ENCODE data around the gene FAM53A.

The FAM53A gene

GRCh38 chr4:1612278-1613098 is 71.6 kb downstream of the FAM53A start:
- DNase-seq = no peak
- no peak for TF ChIP-seq CTCF (IDR thresholded peaks at IDR 0.05)
- Histone ChIP-seq H3K9me3 (peaks cover 0 to under 1% (median 0%) of the 10 kb centered on the region in 3 donors), H3K4me3 (no peak overlapping the region), H3K4me1 (no peaks in the 10 kb centered on the region), H3K36me3 (no peaks in the 10 kb centered on the region), H3K27ac (no peak overlapping the region), H3K27me3 (peaks cover 0 to 19% of the 10 kb centered on the region in 2 donors)
- intact Hi-C loops (cut with DNase I; ENCODE audit: low total_unique reads) = no loop called here

- no peak for DNase-seq
- no peak for TF ChIP-seq CTCF (IDR thresholded peaks at IDR 0.05)
- intact Hi-C loops (cut with DNase I; ENCODE audit: low total_unique reads) = no loop called here
Measured at GRCh38 chr4:1611501-1611870, 72.6 kb downstream of the FAM53A start.

GRCh38 chr4:1610791-1611500 is 73.2 kb downstream of the FAM53A start:
- H3K27ac ChIP-seq = no peak overlapping the region
- H3K36me3 ChIP-seq = no peaks in the 10 kb centered on the region
- H3K9me3 ChIP-seq = no peaks in the 10 kb centered on the region
- H3K4me1 ChIP-seq = no peaks in the 10 kb centered on the region
- no peak for DNase-seq
- peaks cover 0 to 30% of the 10 kb centered on the region in 2 donors for H3K27me3 ChIP-seq
- intact Hi-C loops (cut with DNase I; ENCODE audit: low total_unique reads) = no loop called here
- H3K4me3 ChIP-seq = no peak overlapping the region
- TF ChIP-seq CTCF (IDR thresholded peaks at IDR 0.05) = no peak

More at GRCh38 chr4:1611501-1611870, 72.6 kb downstream of the FAM53A start:
- Histone ChIP-seq H3K4me1 (no peaks in the 10 kb centered on the region), H3K36me3 (no peaks in the 10 kb centered on the region), H3K9me3 (no peaks in the 10 kb centered on the region), H3K4me3 (no peak overlapping the region), H3K27ac (no peak overlapping the region), H3K27me3 (peaks cover 0 to 26% of the 10 kb centered on the region in 2 donors)

- no peak overlapping the region for H3K4me3 ChIP-seq
- DNase-seq = no peak
- no peaks in the 10 kb centered on the region for H3K36me3 ChIP-seq
- peaks cover 0 to 3% (median 0%) of the 10 kb centered on the region in 4 donors for H3K4me1 ChIP-seq
- H3K27ac ChIP-seq = no peak overlapping the region
- intact Hi-C loops (cut with DNase I; ENCODE audit: low total_unique reads) = no loop called here
- no peak for TF ChIP-seq CTCF (IDR thresholded peaks at IDR 0.05)
- peaks cover 0 to 36% of the 10 kb centered on the region in 2 donors for H3K27me3 ChIP-seq
- no peaks in the 10 kb centered on the region for H3K9me3 ChIP-seq
Measured at GRCh38 chr4:1609901-1610790, 74.0 kb downstream of the FAM53A start.

- Histone ChIP-seq H3K36me3 (no peaks in the 10 kb centered on the region), H3K27me3 (peaks cover 0 to 48% of the 10 kb centered on the region in 2 donors), H3K4me1 (peaks cover 0 to 9% (median 0%) of the 10 kb centered on the region in 4 donors), H3K9me3 (no peaks in the 10 kb centered on the region), H3K27ac (no peak overlapping the region), H3K4me3 (no peak overlapping the region)
- TF ChIP-seq CTCF (IDR thresholded peaks at IDR 0.05) = no peak
- no peak for DNase-seq
- intact Hi-C loops (cut with DNase I; ENCODE audit: low total_unique reads) = no loop called here
Measured at GRCh38 chr4:1608821-1609500, 75.2 kb downstream of the FAM53A start.
